Muscle of arm (tissue), 12 donors: Measurements from ENCODE around the gene GTPBP2. TPM values are rescaled to one million over a fixed set of nuclear protein-coding genes. Genes with fewer than 3 reads are reported as not detected.
"Not testable (repeated sequence)": the region's sequence is repeated elsewhere in the genome, so short reads cannot be mapped to it uniquely, and the experiment has no call there.

Source experiments
- DNase-seq: peaks from one replicate; pipeline ENCODE4 v3.0.0-alpha.2; 2013
- polyA plus RNA-seq, 12 donors: library from polyadenylated mRNA; unstranded; fragments of 120-200 nt; gene quantifications; one replicate each; pipeline ENCODE4 v1.2.1, GENCODE V29; 2013; ENCODE audit not compliant: insufficient read length in 12 of 12

GTPBP2 gene
- polyA plus RNA-seq, 12 donors: 32.1 to 48.0 (median 38.0) TPM; not detected in 1

DNA sequence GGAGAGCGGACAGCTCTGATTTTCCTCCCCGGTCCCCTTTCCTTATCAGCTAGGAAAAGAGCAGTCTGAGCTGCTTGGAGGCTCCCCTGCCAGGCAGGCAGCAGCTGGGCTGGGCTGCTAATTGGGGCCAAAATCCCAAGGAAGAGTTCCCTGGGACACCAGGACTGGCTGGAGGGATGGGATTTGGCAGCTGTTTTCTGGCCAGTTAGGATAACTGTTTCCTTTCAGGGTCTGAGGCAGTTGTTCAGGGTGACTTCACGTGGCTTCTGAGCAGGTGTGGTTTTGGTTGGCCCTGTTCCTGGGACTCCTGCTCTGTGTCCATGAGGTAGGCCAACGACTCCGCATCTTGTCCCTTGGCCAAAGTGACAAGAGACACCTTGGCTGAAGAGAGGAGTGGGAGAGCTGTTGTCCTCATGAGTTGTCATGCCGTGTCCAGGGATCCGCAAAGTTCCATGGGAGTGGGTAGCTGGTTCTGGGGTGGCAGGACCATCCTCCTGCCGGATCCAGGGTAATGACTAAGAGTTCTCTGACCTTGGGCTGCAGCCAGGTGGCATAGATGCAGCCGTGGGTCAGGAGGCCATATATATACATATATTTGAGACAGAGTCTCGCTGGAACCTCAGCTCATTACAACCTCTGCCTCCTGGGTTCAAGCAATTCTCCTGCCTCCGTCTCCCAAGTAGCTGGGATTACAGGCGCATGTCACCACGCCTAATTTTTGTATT, 37.3 kb upstream of the GTPBP2 start:
- no peak for DNase-seq

DNA sequence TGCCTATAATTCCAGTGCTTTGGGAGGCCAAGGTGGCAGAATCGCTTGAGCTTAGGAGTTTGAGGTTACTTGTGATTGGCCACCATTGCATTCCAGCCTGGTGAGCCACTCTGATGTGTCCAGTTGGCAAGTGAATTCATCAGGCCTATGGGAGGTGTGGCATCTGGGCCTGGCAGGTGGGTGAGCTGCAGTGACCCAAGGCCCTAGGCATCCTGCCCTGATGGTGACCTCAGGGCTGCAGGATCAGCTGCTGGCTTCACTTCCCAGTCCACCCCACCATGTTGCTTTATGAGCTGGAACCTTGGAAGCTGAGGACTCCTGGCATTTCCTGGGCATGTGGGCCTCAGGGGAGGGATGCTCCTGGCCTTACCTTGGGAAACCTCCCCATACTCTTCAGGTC, 36.3 kb upstream of the GTPBP2 start:
- DNase-seq: no peak

DNA sequence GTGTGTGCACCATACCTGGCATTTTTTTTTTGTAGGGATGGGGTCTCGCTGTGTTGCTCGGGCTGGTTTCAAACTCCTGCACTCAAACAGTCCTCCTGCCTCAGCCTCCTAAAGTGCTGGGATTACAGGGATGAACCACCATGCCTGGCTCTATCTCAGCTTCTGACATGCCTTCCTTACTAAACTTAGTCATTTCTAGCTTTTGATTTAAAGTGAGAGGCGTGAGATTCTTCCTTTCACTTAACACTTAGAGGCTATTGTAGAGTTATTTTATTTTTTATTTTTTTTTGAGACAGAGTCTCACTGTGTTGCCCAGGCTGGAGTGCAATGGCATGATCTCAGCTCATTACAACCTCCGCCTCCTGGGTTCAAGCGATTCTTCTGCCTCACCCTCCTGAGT, 33.9 kb upstream of the GTPBP2 start:
- not testable (repeated sequence) for DNase-seq

DNA sequence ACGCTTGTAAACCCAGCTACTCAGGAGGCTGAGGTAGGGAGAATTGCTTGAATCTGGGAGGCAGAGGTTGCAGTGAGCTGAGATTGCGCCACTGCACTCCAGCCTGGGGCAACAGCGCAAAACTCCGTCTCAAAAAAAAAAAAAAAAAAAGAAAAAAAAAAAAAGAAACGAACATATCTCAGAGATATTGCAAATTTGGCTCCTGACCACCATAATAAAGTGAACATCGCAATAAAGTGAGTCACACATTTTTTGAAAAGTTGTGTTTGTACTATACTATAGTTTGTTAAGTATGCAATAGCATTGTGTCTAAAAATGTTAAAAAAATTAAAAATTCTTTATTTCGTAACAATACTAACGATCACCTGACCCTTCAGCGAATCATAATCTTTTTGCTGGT, 29.1 kb upstream of the GTPBP2 start:
- no peak for DNase-seq

DNA sequence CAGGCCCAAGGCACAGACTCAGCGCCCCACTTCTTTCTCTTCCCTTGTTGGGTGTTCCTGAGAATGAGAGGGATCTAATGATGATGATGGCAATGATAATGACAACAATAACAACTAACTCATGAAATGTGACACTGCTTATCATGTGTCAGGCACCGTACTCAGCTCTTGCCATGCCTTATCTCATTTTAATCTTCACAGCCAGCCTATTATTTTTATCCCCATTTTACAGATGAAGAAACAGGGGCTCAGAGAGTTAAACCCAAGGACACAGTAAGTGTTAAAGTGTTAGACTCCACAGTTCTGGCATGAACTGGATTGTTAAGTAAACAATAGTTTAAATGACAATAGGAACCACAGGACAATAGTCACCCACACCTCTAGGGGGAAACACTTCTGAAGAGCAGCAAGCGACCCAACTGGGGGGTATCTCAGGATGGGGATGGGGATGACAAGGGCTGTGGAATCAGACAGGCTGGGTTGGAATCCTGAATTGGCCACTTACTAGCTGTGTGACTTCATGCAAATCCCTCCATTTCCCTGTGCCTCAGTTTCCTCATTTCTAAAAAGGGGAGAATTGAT, 28.2 kb upstream of the GTPBP2 start:
- no peak for DNase-seq

DNA sequence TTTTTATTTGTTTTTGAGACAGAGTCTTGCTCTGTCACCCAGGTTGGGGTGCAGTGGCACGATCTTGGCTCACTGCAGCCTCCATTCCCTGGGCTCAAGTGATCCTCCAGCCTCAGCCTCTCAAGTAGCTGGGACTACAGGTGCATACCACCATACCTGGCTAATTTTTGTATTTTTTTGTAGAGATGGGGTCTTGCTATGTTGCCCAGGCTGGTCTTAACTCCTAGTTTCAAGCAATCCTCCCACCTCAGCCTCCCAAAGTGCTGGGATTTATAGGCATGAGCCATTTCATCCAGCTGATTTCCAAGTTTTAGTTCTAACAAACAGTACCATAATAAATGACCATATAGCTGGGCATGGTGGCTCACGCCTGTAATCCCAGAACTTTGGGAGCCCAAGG, 23.8 kb upstream of the GTPBP2 start:
- DNase-seq: not testable (repeated sequence)

DNA sequence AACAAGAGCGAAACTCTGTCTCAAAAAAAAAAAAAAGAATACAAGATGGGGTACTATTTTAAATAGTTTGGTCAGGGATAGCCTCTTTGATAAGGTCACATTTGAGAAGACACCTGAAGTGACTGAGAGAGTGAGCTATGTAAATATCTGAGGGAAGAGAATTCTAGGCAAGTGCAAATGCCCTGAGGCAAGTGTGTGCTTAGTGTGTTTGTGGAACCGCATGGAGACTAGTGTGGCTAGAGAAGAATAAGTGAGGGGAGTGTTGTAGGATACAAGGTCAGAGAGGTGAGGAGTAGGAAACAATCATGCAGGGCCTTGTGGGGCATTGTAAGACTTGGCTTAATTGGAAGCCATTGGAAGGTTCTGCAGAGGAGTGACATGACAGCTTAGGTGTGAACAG, 19.2 kb upstream of the GTPBP2 start:
- no peak for DNase-seq

DNA sequence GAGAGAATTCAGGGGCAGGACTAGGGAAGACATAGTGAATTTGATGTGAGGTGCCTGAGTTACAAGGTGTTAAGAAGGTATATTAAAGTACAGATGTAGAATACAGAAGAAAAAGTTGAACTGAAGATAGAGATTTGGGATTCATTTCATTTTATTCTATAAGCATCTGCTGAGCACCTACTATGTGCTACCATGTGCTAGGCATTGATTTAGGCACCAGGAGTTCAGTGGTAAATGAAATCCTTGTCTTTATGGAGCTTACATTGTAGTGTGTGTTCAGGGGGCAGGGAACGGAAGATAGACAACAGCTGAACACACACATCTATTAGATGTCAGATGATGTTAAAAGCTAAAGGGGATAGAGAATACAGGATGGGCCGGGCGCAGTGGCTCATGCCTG, 18.5 kb upstream of the GTPBP2 start:
- DNase-seq: no peak

DNA sequence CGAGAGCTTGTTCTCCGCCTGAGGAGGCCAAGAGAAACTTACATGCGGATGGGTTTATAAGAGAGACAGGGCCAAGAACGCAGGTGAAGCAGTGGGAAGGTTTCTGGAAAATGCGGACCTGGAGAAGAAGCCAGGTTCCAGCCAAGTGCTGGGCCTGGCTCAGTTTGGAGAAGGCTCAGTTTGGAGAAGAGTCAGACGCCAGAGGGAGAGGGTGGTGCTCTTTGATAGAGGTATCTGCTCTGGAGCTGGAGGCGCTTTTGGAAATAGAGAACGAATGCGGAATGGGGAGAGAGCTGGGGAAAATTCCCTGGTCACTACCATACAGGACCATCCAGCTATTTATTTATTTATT, 16.5 kb upstream of the GTPBP2 start:
- DNase-seq: no peak

DNA sequence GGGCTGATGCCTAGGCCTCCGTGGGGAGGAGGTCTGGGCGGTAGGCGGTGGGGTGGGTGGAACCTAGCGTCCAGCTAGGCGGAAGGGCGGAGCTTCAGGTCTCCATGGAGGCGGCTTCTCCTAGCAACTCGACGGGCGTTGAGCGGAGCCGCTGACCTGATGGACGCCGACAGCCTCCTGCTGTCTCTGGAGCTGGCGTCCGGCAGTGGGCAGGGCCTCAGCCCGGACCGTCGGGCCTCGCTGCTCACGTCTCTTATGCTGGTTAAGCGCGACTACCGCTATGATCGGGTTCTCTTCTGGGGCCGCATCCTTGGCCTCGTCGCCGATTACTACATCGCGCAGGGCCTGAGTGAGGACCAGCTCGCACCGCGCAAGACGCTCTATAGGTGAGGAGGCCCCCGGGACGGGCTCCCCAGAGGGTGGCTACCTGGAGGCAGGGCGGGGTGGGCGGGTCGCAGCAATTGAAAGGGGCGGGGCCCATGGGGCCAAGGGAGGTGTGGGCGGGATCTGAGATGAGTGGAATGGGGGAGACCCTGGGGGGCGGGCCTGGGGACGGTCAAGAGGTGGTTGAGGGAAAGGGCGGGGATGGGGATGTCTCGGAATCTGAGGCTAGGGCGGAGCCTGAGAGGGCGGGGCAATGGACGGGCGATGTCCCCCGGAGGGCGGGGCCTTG, 16.0 kb upstream of the GTPBP2 start, which contains the start of gene RSPH9:
RSPH9 (plus strand) TSS at position 97 of the 673 bp plus-strand sequence; CDS start at position 160, 63 bp downstream.
- DNase-seq: no peak

DNA sequence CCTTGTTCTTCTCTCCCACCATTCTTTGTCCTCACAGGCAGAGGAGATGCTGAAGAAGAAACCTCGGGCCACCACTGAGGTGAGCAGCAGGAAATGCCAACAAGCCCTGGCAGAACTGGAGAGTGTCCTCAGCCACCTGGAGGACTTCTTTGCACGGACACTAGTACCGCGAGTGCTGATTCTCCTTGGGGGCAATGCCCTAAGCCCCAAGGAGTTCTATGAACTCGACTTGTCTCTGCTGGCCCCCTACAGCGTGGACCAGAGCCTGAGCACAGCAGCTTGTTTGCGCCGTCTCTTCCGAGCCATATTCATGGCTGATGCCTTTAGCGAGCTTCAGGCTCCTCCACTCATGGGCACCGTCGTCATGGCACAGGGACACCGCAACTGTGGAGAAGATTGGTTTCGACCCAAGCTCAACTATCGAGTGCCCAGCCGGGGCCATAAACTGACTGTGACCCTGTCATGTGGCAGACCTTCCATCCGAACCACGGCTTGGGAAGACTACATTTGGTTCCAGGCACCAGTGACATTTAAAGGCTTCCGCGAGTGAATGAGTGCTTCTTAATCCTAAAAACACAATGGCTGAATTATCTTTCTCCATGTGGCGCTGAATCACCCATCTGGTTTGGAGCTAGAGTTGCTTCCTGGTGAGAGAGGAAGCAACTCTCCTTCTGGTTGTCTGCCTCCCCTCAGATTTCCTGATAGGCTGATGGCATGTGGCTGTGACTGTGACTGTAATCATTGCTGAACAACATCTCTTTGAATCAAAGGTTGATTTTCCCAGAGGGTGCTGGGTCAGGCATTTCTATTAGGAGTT, 11.1 kb upstream of the GTPBP2 start:
- no peak for DNase-seq

DNA sequence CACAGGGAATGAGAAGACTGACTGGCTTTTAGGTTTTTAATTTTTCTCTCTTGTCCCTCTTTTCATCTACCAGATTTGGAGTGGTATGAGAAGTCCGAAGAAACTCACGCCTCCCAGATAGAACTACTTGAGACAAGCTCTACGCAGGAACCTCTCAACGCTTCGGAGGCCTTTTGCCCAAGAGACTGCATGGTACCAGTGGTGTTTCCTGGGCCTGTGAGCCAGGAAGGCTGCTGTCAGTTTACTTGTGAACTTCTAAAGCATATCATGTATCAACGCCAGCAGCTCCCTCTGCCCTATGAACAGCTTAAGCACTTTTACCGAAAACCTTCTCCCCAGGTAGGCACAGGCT, 7.2 kb upstream of the GTPBP2 start:
- no peak for DNase-seq

DNA sequence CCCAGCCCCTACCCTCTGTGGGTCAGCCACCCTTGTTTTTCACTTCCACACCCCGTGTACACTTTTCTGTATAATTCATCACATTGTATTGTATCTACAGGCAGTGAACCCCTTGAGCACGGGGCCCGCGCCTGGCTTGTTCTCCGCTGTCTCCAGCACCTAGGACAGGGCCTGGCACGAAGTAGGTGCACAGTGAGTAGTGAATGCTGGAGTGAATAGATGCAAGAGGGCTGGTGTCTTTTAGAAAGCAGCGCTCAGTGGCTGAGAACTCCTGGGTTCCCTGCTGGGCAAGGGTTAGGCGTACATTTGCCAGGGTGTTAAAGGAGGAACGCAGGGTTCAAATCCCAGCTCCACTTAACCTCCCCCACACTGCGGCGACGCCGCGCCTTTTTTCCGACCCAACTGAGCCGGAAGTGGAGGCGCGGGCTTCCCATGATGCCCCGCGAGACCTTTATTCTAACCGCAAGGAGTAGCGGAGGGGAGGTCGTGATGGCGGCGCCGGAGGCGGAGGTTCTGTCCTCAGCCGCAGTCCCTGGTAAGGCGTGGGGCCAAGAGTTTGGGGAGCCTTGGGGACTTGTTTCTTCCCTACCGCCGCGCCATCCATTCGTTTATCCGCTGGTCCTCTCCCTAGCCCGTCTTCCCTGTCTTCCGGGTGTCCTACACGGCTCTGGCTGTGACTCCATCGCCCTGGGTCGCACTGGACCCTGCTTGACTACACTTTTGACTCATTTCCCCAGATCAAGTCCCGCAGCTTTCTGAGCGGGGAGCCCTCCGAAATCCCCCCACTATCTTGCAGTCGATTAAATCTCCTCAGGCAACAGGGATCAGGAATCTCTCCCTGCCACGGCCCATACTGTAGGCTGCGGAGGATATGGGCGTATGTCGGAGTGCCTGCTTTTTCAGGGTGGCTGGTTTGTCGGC, 6.6 kb upstream of the GTPBP2 start, which contains the start of gene MAD2L1BP:
MAD2L1BP (plus strand) TSS at position 454 of the 921 bp plus-strand sequence; CDS start at position 490, 36 bp downstream.
- peak; percentile 89 for DNase-seq

DNA sequence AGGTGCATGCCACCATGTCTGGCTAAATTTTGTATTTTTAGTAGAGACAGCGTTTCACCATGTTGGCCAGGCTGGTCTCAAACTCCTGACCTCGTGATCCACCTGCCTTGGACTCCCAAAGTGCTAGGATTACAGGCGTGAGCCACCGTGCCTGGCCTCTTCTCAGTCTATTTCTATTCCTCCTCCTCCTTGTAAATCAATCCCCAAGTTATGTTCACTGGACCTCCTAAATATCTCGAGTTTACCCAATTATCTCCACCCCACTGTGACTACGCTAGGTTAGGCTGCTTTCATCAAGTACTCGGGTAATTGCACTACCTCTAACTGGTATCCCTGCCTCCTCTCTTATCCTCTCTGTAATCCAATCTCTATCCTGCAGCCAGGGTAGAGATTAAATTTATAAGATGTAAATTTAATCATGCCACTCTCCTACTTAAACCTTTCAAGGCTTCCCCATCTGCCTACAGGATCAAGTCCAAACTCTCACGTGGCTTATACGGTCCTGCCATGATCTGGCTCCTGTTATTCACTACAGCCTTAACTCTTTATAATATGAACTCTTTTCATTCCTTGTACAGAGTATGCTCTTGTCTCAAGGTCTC, 5.7 kb upstream of the GTPBP2 start:
- DNase-seq: no peak

DNA sequence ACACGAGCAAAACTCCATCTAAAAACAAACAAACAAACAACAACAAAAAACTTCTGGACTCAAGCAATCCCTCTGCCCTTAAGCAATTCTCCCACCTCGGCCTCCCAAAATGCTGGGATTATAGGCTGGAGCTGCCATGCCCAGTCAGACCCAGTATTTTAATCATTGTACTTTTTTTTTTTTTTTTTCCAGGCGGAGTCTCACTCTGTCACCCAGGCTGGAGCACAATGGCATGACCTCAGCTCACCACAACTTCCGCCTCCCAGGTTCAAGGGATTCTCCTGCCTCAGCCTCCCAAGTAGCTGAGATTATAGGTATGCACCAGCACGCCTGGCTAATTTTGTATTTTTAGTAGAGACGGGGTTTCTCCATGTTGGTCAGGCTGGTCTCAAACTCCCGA, 3.9 kb upstream of the GTPBP2 start:
- not testable (repeated sequence) for DNase-seq

DNA sequence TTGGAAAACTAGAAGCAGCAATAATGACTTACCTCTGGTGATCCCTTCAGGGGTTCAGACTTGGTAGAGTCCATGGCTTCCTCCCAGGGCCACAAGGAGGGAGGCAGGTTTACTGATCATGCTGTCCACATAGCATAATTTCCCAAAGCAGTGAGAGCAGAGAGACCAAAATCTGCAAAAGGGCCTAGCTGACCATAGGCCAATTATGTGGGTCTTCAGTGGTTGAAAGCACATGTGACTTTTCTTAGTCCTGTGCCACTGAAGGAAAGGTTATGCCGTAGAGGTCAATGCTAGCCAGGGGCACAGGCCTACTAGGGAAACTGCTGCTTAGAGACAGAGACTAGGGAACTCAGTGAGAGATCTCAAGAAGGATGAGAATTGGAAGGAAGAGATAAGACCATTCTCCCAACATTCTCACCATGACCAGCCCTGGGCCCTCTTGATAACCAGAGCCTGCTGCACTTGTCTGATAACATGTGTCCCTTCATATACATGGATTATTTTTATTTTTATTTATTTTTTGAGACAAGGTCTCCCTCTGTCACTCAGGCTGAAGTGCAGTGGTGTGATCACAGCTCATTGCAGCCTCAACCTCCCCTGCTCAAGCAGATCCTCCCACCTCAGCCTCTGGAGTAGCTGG, 2.0 kb upstream of the GTPBP2 start:
- DNase-seq: no peak

DNA sequence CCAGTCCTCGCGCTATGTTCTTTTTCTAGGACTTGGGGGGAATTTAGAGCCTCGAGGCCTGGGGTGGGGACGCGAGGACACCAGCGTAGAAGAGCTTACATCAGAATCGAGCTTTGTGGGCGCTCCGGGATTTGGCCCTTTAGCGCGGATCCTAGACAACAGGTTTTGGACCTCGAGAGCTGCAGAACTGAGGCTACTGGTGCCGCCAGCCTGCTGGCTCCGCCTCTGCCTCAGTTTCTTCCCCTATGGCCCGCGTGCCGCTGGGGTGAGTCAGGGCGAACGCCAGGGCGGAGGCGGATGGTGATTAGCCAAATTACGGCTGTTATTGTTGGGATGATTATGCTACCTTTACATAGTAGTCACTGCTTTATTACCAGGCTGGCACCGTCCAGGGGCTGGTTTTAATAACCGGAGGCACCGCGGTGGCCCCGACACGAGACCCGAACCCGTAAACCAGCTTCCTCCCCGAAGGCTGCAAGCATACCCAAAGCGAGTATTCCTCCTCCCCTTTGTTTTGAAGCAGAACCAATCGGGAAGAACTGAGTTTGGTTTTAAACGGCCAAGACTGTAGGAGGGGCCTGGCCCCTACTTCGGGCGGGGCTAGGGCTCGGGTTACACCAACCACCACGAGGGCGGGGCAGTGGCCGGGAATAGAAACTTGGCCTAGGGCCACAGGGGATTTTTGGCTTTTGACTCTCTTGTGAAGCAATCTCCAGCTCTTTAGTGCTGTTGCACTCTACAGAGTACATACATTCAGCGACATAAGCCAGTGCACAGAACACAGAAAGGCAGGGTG, 639 bp upstream of the GTPBP2 start:
- peak; percentile 99 for DNase-seq

DNA sequence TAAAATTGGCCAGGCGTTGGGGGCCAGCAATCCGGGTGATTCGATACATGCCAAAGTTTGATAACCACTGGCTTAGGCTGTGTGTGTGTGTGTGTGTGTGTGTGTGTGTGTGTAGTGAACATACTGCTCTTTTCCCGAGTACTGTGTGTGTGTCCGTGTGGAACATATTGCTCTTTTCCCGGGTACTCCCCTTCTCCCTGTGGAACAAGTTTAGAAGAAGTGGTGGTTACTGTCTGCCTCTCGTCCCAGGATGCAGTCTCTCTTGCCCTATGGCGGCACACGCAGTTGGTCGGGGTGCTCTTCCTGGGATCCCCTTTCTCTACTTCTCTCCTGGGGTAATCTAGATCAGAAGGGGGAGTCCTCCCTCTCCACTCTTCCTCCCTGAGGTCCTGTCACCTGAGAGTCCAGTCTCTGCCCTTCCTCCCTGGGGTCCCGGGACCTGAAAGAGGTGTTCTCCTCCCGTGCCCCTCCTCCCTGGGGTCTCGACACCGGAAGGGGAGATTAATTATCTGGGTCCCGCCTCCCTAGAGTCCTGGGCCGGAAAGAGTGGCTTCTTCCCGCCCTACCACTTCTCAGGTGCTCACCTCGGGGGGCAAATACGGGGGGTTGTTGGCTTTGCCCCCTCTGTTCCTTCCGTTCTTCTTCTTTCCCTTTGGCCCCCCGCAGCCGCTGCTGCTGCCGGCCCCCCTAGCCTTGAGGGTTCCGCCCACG, 516 bp downstream of the GTPBP2 start:
- peak; percentile 44 for DNase-seq
